GM23248 (cell line): Measurements from ENCODE around the gene OR1L6.

Experiments
- EZH2 ChIP-seq: fragments of 200-600 bp; sonication (generic); IDR thresholded peaks from 2 replicates; pipeline ENCODE4 v1.6.1; 2018; ENCODE audit warnings: antibody characterized with exemption, mild to moderate bottlenecking; ENCODE audit not compliant: insufficient read depth, poor library complexity, severe bottlenecking
- EZH2phosphoT487 ChIP-seq: fragments of 200-600 bp; sonication (generic); IDR thresholded peaks from 2 replicates; pipeline ENCODE4 v1.6.1; 2018; ENCODE audit warnings: antibody characterized with exemption, moderate library complexity, mild to moderate bottlenecking, low read depth; ENCODE audit not compliant: insufficient read depth

- TF ChIP-seq EZH2 (no peak), EZH2phosphoT487 (no peak)
Measured at GRCh38 chr9:122767817-122768216, 25.7 kb downstream of the OR1L6 start.
